ENCODE data around the gene ANO6.

ANO6 gene

DNA sequence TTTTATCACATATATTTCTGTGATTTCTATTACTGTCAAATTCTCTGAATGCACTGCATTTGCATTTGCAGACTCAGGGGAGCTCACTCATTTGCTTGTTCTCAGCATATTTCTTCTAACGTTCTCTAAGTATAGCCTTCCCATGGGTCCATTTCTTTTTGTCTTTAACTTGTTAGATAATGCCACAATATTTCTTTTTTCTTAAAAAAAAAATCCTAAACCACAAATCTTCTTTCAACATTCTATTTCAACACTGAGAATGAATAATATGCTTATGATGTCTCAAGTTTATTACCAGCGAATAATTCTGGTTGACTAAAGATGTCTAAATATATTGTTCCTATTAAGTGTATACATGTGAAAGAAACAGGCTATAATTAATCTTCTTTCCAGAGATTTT is 200.2 kb downstream of the ANO6 start:
- DNase-seq, result no peak

DNA sequence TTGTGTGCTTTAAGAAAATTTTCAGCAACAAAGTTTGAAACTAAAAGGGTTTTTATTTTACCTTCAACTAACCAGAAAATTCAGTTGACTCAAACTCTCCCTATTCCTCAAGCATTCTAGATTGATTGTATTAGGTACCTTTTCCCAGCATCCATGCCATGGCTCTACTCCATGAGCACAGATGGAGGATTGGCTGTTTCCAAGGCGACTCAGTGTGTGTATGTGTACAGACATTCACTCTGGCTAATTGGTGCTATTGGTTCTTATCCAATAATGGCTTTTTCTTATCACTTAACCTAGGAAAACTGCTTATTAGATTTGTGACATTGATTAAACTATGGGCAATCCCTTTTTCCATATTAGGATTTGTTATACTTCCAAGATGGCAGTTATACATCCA is 202.6 kb downstream of the ANO6 start:
- no peak for DNase-seq

GRCh38 chr12:45419317-45419814 is 203.5 kb downstream of the ANO6 start:
- DNase-seq, result no peak

DNA sequence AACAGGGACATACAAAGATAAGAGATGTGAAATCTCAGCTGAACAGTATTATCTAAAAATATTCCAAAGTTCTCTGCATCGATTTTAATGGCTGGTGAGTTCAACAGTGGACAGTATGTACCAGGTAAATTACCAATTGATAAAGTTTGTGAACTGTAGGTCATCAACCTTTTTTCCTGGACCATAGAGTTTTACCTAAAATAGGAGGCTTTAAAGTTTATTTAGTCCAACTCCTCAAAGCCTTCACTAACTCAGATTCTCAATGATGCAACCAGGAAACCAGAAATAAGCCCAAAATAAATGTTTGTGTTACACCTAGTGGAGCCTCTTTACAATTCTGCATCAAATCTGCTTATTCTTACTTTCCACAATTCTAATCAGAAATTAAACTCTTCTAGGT is 205.8 kb downstream of the ANO6 start:
- no peak for DNase-seq

DNA sequence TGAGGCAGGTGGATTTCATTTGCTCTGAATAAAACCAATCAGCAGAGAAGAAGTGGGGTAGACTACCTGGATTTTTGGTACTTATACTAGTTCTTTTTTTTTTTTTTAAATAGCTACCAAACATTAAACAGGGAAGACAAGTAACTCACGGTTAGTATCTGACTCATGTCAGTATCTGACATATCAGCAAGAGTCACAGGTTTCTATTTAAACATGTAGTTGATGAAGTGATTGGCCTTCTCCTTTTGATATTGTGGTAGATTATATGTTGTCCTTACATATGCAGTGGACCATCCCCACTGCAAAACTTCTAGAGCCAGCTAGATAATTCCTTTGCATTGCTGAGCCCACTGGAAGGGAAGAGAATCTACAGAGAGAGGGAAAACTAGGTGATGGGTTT is 208.0 kb downstream of the ANO6 start:
- DNase-seq, result no peak

GRCh38 chr12:45425426-45425825 is 209.5 kb downstream of the ANO6 start:
- no peak for DNase-seq

DNA sequence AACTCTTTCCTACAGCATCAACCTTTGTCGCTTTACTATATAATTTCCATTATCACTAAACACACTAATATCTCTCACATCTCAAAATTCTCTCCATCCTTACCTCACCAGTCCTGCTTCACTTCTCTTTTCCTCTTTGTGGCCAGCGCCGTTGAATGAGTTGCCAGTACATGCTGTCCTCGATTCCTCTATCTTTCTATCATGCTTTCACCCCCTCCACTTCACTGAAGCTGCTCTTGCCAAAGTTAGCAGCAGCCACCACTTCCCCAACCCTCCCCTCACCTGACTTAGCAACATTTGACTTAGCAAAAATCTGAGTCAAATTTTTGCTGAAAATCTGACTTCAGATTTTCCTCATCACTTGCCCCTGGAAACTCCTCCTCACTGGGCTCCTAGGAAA is 210.4 kb downstream of the ANO6 start:
- no peak for DNase-seq

DNA sequence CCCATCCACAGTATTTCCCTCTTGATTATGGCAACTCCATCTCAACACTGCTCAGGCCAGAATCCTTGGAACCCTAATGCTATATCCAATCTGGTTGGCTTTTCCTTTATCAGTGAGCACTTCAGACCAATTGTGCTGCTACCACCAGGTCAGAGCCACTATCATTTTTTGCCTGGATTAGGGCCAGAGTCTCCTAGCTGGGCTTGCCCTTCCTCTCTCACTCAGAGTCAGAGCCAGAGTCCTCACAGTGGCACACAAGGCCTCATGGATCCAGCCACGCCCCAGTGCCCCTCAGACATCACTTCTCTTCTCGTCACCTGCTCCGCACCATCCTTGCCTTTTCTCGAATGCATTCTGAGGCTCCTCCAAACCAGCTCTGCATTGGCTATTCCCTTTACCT is 211.1 kb downstream of the ANO6 start:
- DNase-seq, result no peak

- no peak for DNase-seq
Measured at GRCh38 chr12:45429831-45430230, 213.9 kb downstream of the ANO6 start.

GRCh38 chr12:45431126-45431525 is 215.2 kb downstream of the ANO6 start:
- no peak for DNase-seq

- no peak for DNase-seq
Measured at GRCh38 chr12:45432710-45433109, 216.8 kb downstream of the ANO6 start.

GRCh38 chr12:45433441-45433868 is 217.6 kb downstream of the ANO6 start:
- DNase-seq, result no peak

DNA sequence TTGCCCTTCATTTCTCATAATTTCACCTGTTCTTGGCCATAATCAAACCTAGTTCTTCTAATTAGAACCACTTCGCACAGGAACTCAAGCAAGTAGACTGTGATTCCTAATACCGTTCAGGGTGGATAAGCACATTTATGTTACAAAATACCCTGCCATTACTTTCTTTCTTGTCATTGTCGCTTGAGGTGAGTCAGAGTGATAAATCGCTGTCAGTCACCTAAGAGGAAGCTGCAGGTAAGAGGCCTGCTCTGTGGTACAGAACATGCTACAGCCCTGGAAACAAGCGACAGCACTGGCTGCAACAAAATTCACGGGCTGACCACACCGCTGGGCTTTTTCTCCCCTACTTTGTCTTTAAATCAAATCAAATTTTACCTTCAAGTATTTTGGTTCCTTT is 218.2 kb downstream of the ANO6 start:
- DNase-seq, result no peak

DNA sequence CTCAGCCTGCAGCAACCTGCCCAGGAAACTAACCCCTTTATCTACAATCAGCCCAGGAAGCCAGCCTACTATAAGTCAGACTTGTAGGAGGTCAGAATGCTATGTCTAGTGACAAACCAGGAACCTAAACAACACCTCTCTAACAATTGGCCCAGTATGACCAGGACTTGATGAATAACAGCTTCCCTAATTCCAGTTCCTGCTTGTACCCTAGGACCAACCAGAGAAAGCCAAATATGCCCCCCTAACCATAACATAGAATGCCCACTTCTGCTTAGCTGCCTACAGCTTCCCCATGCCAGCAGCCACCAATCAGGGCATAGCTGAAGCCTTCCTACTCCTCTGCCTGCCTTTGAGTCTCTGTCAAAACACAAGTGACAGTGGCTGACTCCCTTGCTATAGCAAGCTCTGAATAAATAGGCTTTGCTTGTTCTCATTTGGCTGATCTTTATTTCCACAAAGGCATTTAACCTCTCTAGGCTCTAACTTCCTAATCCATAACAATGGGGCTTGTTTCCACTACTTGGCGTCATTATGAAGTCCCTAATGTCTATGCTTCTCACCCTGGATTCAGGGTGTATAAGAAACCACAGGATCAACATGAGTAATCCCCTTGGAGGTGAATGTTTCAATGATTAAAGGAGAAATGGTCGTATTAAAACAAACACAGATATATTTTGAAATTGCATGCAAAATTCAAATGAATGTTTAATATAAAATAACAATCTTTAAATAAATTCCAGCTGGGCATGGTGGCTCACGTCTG is 220.2 kb downstream of the ANO6 start:
- DNase-seq, result no peak

DNA sequence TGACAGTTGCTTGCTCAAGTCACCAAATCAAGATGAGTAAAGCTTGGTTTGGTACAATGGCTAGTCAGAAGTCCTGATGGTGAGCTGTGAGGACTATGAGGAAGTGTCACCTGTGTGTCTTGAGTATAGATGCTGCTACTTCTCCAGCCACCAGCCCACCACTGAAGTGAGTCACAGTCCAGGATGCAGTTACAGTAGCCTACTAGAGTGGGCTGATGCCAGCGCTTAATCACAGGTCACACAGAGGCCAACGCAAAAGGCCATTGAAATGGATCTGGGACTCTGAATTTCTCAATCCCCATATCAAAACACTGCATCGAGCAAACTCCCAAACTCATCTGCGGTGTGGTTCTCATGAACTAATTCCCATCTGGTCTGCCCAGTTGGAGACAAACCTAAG is 223.1 kb downstream of the ANO6 start:
- no peak for DNase-seq

GRCh38 chr12:45446013-45446412 is 230.1 kb downstream of the ANO6 start:
- DNase-seq, result no peak

GRCh38 chr12:45458238-45458637 is 242.3 kb downstream of the ANO6 start:
- DNase-seq, result no peak

DNA sequence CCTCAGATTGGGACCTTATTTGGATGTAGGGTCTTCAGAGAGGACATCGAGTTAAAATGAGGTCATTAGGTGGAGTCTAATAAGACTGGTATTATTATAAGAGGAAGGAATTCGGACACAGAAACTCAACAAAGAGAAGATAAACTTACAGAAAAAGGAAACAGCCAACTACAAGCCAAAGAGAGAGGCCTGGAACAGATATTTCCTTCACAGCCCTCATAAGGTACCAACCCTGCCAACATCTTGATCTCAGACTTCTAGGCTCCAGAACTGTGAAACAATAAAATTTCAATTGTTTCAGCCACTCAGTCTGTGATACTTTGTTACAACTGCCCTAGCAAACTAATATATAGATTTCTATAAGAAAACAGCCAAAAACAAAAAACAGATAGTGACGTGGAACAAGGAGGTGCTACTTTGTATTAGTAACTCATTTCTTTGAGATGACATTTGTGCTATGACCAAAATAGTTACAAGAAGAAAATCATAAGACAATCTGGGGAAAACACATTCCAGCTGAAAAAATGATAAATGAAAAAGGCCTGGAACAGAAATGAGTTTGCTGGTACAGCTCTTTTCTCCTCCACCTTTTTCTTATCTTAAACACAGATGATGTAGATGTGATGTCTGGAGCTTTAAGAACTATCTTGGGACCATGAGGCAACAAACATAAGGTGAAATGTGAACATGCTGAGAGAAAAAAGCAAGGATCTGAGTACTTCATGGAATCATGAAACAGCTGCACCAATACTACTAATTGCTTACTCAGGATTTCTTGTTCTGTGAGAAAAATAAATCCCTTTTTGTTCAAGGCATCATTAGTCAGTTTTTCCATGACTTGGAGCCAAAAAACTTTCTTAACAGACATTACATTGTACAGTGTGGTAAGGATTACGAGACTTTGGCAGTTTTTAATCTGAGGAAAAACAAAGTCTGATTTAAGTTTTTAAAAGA is 243.2 kb downstream of the ANO6 start:
- no peak for DNase-seq

- DNase-seq, result no peak
Measured at GRCh38 chr12:45462506-45462905, 246.6 kb downstream of the ANO6 start.

- DNase-seq, result no peak
Measured at GRCh38 chr12:45464699-45465098, 248.8 kb downstream of the ANO6 start.

DNA sequence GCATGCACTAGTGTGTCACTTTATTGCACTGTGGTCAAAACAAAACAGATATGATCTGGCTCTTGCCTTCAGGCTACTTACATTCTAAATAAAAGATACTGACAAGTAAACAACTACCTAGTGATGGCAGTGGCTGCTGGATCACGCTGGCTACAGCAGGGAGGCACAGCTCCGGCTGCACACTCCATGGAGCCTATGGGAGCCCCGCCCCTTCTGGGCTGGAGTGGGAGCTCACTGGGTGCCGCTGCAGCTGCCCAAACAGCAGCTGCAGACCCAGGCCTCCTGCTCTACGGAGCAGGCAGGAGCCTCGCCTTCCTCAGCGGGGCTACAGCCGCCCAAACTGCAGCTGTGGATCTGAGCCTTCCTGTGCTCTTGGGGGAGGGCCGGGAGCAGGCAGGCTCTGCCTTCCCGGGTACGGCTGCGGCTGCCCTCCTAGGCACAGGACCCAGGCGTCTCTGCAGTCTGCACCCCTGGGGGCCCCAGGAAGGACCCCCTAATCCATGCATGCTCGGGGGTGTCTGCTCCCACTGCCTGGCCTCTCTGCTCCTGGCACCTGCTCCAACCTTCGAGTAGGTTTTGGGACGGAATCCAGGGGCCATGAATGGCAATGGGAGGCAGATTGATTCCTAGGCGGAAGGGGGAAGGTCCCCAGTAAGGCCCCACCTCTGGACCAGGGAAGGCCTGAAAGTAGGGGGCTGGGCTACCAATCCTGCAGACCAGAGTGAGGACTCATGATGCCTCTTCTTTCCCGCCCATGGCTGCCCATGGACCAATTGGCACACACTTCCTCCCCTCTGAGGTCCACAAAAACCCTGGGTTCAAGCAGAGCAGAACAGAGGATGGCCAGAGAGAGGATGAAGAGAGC is 253.1 kb downstream of the ANO6 start:
- DNase-seq, result no peak

DNA sequence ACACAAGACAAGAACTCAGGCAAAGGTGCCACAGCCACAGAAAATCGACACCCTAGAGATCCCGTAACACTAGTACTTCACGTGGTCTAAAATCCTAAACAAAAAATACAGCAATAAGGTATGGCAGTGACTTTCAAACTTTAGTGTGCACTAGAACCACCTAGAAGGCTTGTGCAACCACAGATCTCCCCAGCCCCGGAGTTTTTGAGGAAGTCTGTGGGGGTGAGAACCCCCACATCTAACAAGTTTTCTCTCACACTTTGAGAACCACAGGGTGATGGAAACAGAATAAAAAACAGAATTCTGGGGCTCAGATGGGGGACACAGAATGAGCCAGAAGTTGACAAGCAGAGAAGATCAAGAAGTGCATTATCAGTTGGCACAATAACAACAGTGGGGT is 254.0 kb downstream of the ANO6 start:
- DNase-seq, result no peak

GRCh38 chr12:45473636-45474035 is 257.7 kb downstream of the ANO6 start:
- no peak for DNase-seq
